H9 (cell line): ENCODE results near the gene CDC25A. TPM values are rescaled to one million over a fixed set of nuclear protein-coding genes. Genes with fewer than 3 reads are reported as not detected.

Experiments used
- DNase-seq: peaks from one replicate; pipeline ENCODE4 v3.0.0-alpha.2; 2017
- H2AFZ ChIP-seq: one replicate; pipeline ENCODE4 v1.6.1; 2013; ENCODE audit warnings: mild to moderate bottlenecking, low read length, control low read depth, moderate library complexity
- H2AK5ac ChIP-seq: 2 replicates; pipeline ENCODE4 v1.6.1; 2013; ENCODE audit warnings: low read length, control low read depth, mixed read lengths; ENCODE audit not compliant: insufficient read length
- H2BK120ac ChIP-seq: one replicate; pipeline ENCODE4 v1.6.1; 2013; ENCODE audit warnings: low read depth, mild to moderate bottlenecking, low read length, control low read depth, inconsistent platforms; ENCODE audit not compliant: poor library complexity, severe bottlenecking
- H2BK12ac ChIP-seq: 2 replicates; pipeline ENCODE4 v1.6.1; 2013; ENCODE audit warnings: low read length, control low read depth, mixed read lengths, low read depth; ENCODE audit not compliant: insufficient read length
- H2BK15ac ChIP-seq: 2 replicates; pipeline ENCODE4 v1.6.1; 2013; ENCODE audit warnings: low read depth, low read length, control low read depth
- H2BK20ac ChIP-seq: one replicate; pipeline ENCODE4 v1.6.1; 2013; ENCODE audit warnings: low read depth, mild to moderate bottlenecking, low read length, control low read depth, inconsistent platforms; ENCODE audit not compliant: poor library complexity, severe bottlenecking
- H2BK5ac ChIP-seq: 2 replicates; pipeline ENCODE4 v1.6.1; 2013; ENCODE audit warnings: low read length, control low read depth, mixed read lengths; ENCODE audit not compliant: insufficient read length
- H3K14ac ChIP-seq: 2 replicates; pipeline ENCODE4 v1.6.1; 2013; ENCODE audit warnings: low read length, control low read depth; ENCODE audit not compliant: insufficient read depth
- H3K18ac ChIP-seq: 2 replicates; pipeline ENCODE4 v1.6.1; 2013; ENCODE audit warnings: low read depth, mild to moderate bottlenecking, mixed read lengths, low read length, control low read depth; ENCODE audit not compliant: insufficient read length
- H3K23ac ChIP-seq: 2 replicates; pipeline ENCODE4 v1.6.1; 2013; ENCODE audit warnings: low read length, control low read depth, mixed read lengths, low read depth; ENCODE audit not compliant: insufficient read length
- H3K23me2 ChIP-seq: 2 replicates; pipeline ENCODE4 v1.6.1; 2013; ENCODE audit warnings: low read depth, mild to moderate bottlenecking, mixed read lengths, low read length, control low read depth; ENCODE audit not compliant: insufficient read length, poor library complexity, severe bottlenecking
- H3K27ac ChIP-seq: 2 replicates; pipeline ENCODE4 v1.5.1; 2013; ENCODE audit warnings: low read length, control low read depth, mixed read lengths, low read depth; ENCODE audit not compliant: insufficient read length
- H3K27me3 ChIP-seq: 2 replicates; pipeline ENCODE4 v1.6.1; 2013; ENCODE audit warnings: low read length, control low read depth, inconsistent platforms; ENCODE audit not compliant: insufficient read depth
- H3K4ac ChIP-seq: 2 replicates; pipeline ENCODE4 v1.6.1; 2013; ENCODE audit warnings: low read depth, mild to moderate bottlenecking, control low read depth, inconsistent platforms, low read length, moderate library complexity
- H3K4me1 ChIP-seq: 2 replicates; pipeline ENCODE4 v1.6.1; 2013; ENCODE audit warnings: low read length, control low read depth, inconsistent platforms; ENCODE audit not compliant: insufficient read depth
- H3K4me2 ChIP-seq: 2 replicates; pipeline ENCODE4 v1.6.1; 2013; ENCODE audit warnings: low read length, control low read depth, mixed read lengths; ENCODE audit not compliant: insufficient read length, insufficient read depth
- H3K56ac ChIP-seq: 2 replicates; pipeline ENCODE4 v1.6.1; 2013; ENCODE audit warnings: low read depth, mild to moderate bottlenecking, mixed read lengths, low read length, control low read depth; ENCODE audit not compliant: insufficient read length
- H3K79me1 ChIP-seq: 2 replicates; pipeline ENCODE4 v1.6.1; 2013; ENCODE audit warnings: low read depth, mild to moderate bottlenecking, moderate library complexity, low read length, control low read depth, inconsistent platforms; ENCODE audit not compliant: insufficient read depth, poor library complexity, severe bottlenecking
- H3K79me2 ChIP-seq: 2 replicates; pipeline ENCODE4 v1.6.1; 2013; ENCODE audit warnings: low read length, control low read depth, inconsistent platforms; ENCODE audit not compliant: insufficient read depth
- H3K9ac ChIP-seq: 2 replicates; pipeline ENCODE4 v1.6.1; 2013; ENCODE audit warnings: low read length, control low read depth, mixed read lengths; ENCODE audit not compliant: insufficient read length; ENCODE audit errors: extremely low read depth
- H3K9me3 ChIP-seq: one replicate; pipeline ENCODE4 v1.6.1; 2013; ENCODE audit warnings: low read depth, low read length, inconsistent platforms; ENCODE audit not compliant: control insufficient read depth
- H3T11ph ChIP-seq: one replicate; pipeline ENCODE4 v1.6.1; 2013; ENCODE audit warnings: mild to moderate bottlenecking, low read length, control low read depth, inconsistent platforms
- H4K20me1 ChIP-seq: one replicate; pipeline ENCODE4 v1.6.1; 2013; ENCODE audit not compliant: control insufficient read depth, insufficient read length, insufficient read depth
- H4K5ac ChIP-seq: 2 replicates; pipeline ENCODE4 v1.6.1; 2013; ENCODE audit warnings: low read depth, mild to moderate bottlenecking, mixed read lengths, low read length, control low read depth; ENCODE audit not compliant: insufficient read length
- H4K8ac ChIP-seq: replicated peaks from 2 replicates; pipeline ENCODE4 v1.6.1; 2013; ENCODE audit warnings: low read length, control low read depth, mixed read lengths, low read depth; ENCODE audit not compliant: insufficient read length
- H4K91ac ChIP-seq: 2 replicates; pipeline ENCODE4 v1.6.1; 2013; ENCODE audit warnings: low read depth, mild to moderate bottlenecking, moderate library complexity, mixed read lengths, low read length, control low read depth; ENCODE audit not compliant: insufficient read length
- H3K27ac Mint-ChIP-seq, 3 experiments: 2 replicates in 2 of 3; 3 replicates in 1 of 3; pipeline ENCODE4 v1.8.0; 2020 to 2021; ENCODE audit warnings: mixed read lengths in 3 of 3, mild to moderate bottlenecking in 1 of 3, moderate library complexity in 1 of 3
- H3K27me3 Mint-ChIP-seq: 2 replicates; pipeline ENCODE4 v1.8.0; 2021; ENCODE audit warnings: low read depth, mild to moderate bottlenecking, moderate library complexity, mixed read lengths
- H3K36me3 Mint-ChIP-seq, 3 experiments: 2 replicates in 2 of 3; 3 replicates in 1 of 3; pipeline ENCODE4 v1.8.0; 2020 to 2021; ENCODE audit warnings: low read depth in 3 of 3, mixed read lengths in 3 of 3; ENCODE audit not compliant: insufficient read depth in 1 of 3
- H3K4me1 Mint-ChIP-seq, 2 experiments: 2 replicates each; pipeline ENCODE4 v1.8.0; 2020; ENCODE audit warnings: mixed read lengths in 2 of 2
- H3K4me3 Mint-ChIP-seq, 2 experiments: 2 replicates in 1 of 2; 3 replicates in 1 of 2; pipeline ENCODE4 v1.8.0; 2020 to 2021; ENCODE audit warnings: mild to moderate bottlenecking in 2 of 2, mixed read lengths in 2 of 2, moderate library complexity in 1 of 2
- H3K9me3 Mint-ChIP-seq, 2 experiments: 2 replicates in 1 of 2; 3 replicates in 1 of 2; pipeline ENCODE4 v1.8.0; 2020; ENCODE audit warnings: mild to moderate bottlenecking in 2 of 2, mixed read lengths in 2 of 2, moderate library complexity in 1 of 2
- CTCF ChIP-seq: fragments of 200-600 bp; sonication (generic); conservative IDR thresholded peaks from 3 replicates; pipeline ENCODE4 v1.8.0; 2021; ENCODE audit warnings: antibody characterized with exemption, mild to moderate bottlenecking
- WGBS: extraction: QIAGEN DNeasy Blood & Tissue Kit; methylation state at CpG from one replicate; pipeline ENCODE4 v1.1.7; 2013; ENCODE audit warnings: missing lambda C conversion rate, low lambda C conversion rate, mixed read lengths; ENCODE audit not compliant: insufficient read length; ENCODE audit errors: extremely low coverage; 5-methylcytosine and 5-hydroxymethylcytosine counted together
- total RNA-seq: library from RNA; stranded (reverse); gene quantifications from 2 replicates; pipeline ENCODE4 v1.2.1, GENCODE V29; 2021

The CDC25A gene
- total RNA-seq, 1 experiment from 2014 or later: 83.3 TPM

DNA sequence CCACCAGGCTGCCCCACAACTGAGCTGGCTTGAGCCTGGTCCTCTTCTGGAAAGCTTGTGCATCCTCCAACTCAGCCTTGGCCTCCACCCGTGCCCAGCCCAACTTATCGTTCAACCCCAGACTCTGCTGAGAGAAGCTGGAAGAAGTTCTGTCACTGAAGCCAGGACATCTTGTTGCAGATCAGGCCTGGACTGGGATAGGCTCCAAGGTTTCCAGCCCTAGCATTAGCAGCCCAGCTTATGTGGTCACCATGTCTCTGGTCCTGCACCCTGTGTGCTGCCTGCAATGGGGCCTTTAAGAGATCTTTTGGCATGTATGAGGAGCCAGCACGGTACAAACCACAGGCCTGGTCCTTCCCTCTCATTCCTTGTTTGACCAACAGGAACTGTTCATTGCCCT lies 19.9 kb upstream of the CDC25A start:
- no peaks in the 10 kb centered on the region; the same call in 1 of the 2 replicates for H3K4me1 ChIP-seq
- H3K79me1 ChIP-seq: no peaks in the 10 kb centered on the region
- no peak overlapping the region for H3K9ac ChIP-seq
- H3K9me3 Mint-ChIP-seq: peaks cover 9 to 12% of the 10 kb centered on the region in 2 experiments
- no peak overlapping the region for H3T11ph ChIP-seq
- no peak overlapping the region; the same call in 1 of the 2 replicates for H3K14ac ChIP-seq
- H3K79me2 ChIP-seq: no peaks in the 10 kb centered on the region
- H3K23ac ChIP-seq: no peak overlapping the region
- H3K4me3 Mint-ChIP-seq: no peak overlapping the region
- no peak for TF ChIP-seq CTCF
- H2BK20ac ChIP-seq: no peak overlapping the region
- no peak overlapping the region for H3K27ac ChIP-seq
- no peak overlapping the region for H4K5ac ChIP-seq
- peaks cover 5 to 6% (median 5%) of the 10 kb centered on the region in 3 experiments; a peak in 5 of 7 replicates for H3K36me3 Mint-ChIP-seq
- no peaks in the 10 kb centered on the region for H3K23me2 ChIP-seq
- H2BK12ac ChIP-seq: no peak overlapping the region
- H2BK5ac ChIP-seq: no peak overlapping the region
- no peak overlapping the region for H2BK15ac ChIP-seq
- H4K20me1 ChIP-seq: no peaks in the 10 kb centered on the region
- H2AK5ac ChIP-seq: no peak overlapping the region
- H3K4me1 Mint-ChIP-seq: peaks cover under 1% of the 10 kb centered on the region in 2 experiments
- WGBS: no CpG with 5 or more reads among the region's 3 CpGs
- no peak overlapping the region for H3K4ac ChIP-seq
- H3K27me3 ChIP-seq: 0 out of 2 replicates have a peak, but pooled peaks cover 2% of the 10 kb centered on the region
- no peak overlapping the region for H2BK120ac ChIP-seq
- no peak overlapping the region for H3K18ac ChIP-seq
- H3K27me3 Mint-ChIP-seq: peaks cover 11% of the 10 kb centered on the region
- no peak for DNase-seq
- no peak overlapping the region for H4K8ac ChIP-seq
- no peak overlapping the region; a peak in 1 of 7 replicates for H3K27ac Mint-ChIP-seq
- no peak overlapping the region for H3K4me2 ChIP-seq
- no peak overlapping the region for H4K91ac ChIP-seq
- H3K56ac ChIP-seq: no peak overlapping the region
- H3K9me3 ChIP-seq: no peaks in the 10 kb centered on the region
- no peak overlapping the region for H2AFZ ChIP-seq
